ENCODE data around the gene SLC8A1.

The SLC8A1 gene

GRCh38 chr2:40343902-40344301 lies 108.0 kb downstream of the SLC8A1 start:
- in situ Hi-C loops (cut with HindIII; ENCODE audit: low sequenced_read_pairs): no loop called here
- DNase-seq (ENCODE audit: low read depth): no peak
- TF ChIP-seq CTCF (IDR thresholded peaks at IDR 0.05; ENCODE audit: low read depth, low read length, missing control alignments): no peak
- H3K4me3 ChIP-seq (ENCODE audit: low read depth, low read length): no peak overlapping the region

GRCh38 chr2:40341198-40341597 lies 110.7 kb downstream of the SLC8A1 start:
- DNase-seq (ENCODE audit: low read depth): no peak
- no peak overlapping the region for H3K4me3 ChIP-seq (ENCODE audit: low read depth, low read length)
- TF ChIP-seq CTCF (IDR thresholded peaks at IDR 0.05; ENCODE audit: low read depth, low read length, missing control alignments): no peak
- in situ Hi-C loops (cut with HindIII; ENCODE audit: low sequenced_read_pairs): no loop called here

GRCh38 chr2:40339026-40339425 lies 112.9 kb downstream of the SLC8A1 start:
- H3K4me3 ChIP-seq (ENCODE audit: low read depth, low read length): no peak overlapping the region
- no peak for TF ChIP-seq CTCF (IDR thresholded peaks at IDR 0.05; ENCODE audit: low read depth, low read length, missing control alignments)
- DNase-seq (ENCODE audit: low read depth): no peak
- in situ Hi-C loops (cut with HindIII; ENCODE audit: low sequenced_read_pairs): no loop called here

- in situ Hi-C loops (cut with HindIII; ENCODE audit: low sequenced_read_pairs): no loop called here
- TF ChIP-seq CTCF (IDR thresholded peaks at IDR 0.05; ENCODE audit: low read depth, low read length, missing control alignments): no peak
- no peak overlapping the region for H3K4me3 ChIP-seq (ENCODE audit: low read depth, low read length)
- no peak for DNase-seq (ENCODE audit: low read depth)
Observed at GRCh38 chr2:40332191-40332826, 119.6 kb downstream of the SLC8A1 start.

GRCh38 chr2:40330096-40330495 lies 121.8 kb downstream of the SLC8A1 start:
- H3K4me3 ChIP-seq (ENCODE audit: low read depth, low read length): no peak overlapping the region
- no peak for TF ChIP-seq CTCF (IDR thresholded peaks at IDR 0.05; ENCODE audit: low read depth, low read length, missing control alignments)

GRCh38 chr2:40329739-40330030 lies 122.2 kb downstream of the SLC8A1 start:
- in situ Hi-C loops (cut with HindIII; ENCODE audit: low sequenced_read_pairs): no loop called here
- no peak for TF ChIP-seq CTCF (IDR thresholded peaks at IDR 0.05; ENCODE audit: low read depth, low read length, missing control alignments)
- no peak for DNase-seq (ENCODE audit: low read depth)

More at GRCh38 chr2:40330096-40330495, 121.8 kb downstream of the SLC8A1 start:
- DNase-seq (ENCODE audit: low read depth): no peak
- in situ Hi-C loops (cut with HindIII; ENCODE audit: low sequenced_read_pairs): no loop called here

GRCh38 chr2:40325116-40325515 lies 126.8 kb downstream of the SLC8A1 start:
- no peak for DNase-seq (ENCODE audit: low read depth)
- H3K4me3 ChIP-seq (ENCODE audit: low read depth, low read length): no peak overlapping the region
- TF ChIP-seq CTCF (IDR thresholded peaks at IDR 0.05; ENCODE audit: low read depth, low read length, missing control alignments): no peak
- in situ Hi-C loops (cut with HindIII; ENCODE audit: low sequenced_read_pairs): no loop called here

More at GRCh38 chr2:40329739-40330030, 122.2 kb downstream of the SLC8A1 start:
- H3K4me3 ChIP-seq (ENCODE audit: low read depth, low read length): no peak overlapping the region

Data from astrocyte of the cerebellum (primary cell).